HL-60/S4 treated with retinoic acid at 250 ng/mL for 4 days and 3 days (cell line): ENCODE data around the gene TWIST2.

Experiments
- in situ Hi-C: fragments of 300-500 bp; cut with MboI; formaldehyde crosslinking; loops from 2 replicates; pipeline ENCODE4 v1.7.0; 2022; ENCODE audit warnings: low sequenced_read_pairs

TWIST2 gene

DNA sequence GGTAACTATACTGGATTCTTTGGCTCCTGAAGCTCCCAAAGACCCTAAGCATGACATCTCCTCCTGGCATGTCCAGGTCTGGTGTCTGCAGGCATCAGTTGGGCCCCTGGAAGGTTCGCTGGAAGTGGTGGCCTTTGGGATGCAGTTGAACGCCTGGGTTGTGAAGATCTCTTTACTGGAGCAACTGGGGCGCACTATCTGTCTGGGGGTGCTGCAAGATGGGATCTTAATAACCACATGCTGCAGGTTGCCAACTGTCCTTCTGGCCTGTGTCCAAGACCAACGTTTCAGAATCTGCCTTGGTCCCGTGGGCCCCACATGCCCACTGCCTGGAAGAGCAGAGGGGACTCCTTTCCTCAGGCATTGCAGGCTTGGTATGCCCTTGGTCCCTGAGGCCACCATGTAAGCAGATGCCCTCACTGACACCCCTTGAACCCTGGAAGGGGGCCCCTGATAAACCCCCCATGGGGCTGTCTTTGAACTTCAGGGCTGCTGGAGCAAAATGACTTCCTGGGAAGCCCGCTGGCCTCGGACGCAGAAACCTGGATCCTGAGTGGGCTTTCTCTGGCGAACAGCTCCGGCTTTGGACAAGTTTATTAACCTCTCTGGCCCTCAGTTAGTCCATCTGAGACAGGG, 101.9 kb downstream of the TWIST2 start:
- in situ Hi-C loops, result loop anchor here (25.0 kb wide), 1 partner anchor 613 kb away; no protein-coding TSS in a partner anchor

GRCh38 chr2:238950551-238950950, 102.7 kb downstream of the TWIST2 start:
- in situ Hi-C loops, result loop anchor here (25.0 kb wide), 1 partner anchor 613 kb away; no protein-coding TSS in a partner anchor

- in situ Hi-C loops, result loop anchor here (25.0 kb wide), 1 partner anchor 615 kb away; no protein-coding TSS in a partner anchor
Measured at GRCh38 chr2:238952261-238952919, 104.5 kb downstream of the TWIST2 start.

DNA sequence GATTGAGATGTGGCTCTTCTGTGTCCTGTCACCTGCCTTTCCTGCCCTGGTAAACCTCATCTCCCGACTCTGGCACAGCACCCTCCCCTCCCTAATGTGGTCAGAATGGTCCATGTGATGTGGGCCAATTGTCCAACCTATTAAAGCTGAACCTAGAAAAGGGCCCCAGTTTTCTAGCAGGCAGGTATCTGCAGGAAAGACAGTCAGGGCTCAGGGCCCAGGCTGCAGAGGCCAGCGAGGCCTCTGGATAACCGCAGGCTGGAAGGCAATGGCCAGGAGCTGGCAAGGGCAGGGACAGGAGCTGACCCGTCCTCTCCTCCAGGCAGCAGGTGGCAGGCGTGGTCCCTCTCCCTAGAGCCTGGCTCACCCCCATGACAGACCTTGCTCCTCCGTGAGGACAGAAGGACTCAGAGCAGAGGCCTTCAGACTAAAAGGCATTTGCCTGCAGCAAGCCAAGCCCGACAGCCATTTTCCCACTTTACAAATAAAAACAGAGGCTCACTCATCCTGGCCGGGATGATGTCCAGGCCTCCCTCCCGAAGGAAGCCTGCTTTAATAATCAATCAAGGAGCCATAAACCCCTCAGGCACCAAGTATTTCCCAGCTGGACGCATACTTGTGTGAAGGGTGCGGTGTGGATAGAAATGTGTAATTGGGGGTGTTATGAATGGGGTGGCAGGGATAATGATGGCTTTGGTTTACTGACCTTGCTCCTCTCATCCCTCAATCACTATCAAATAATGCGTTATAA, 107.1 kb downstream of the TWIST2 start:
- in situ Hi-C loops, result loop anchor here (25.0 kb wide), 1 partner anchor 618 kb away; no protein-coding TSS in a partner anchor

GRCh38 chr2:238955648-238956531, 108.0 kb downstream of the TWIST2 start:
- in situ Hi-C loops, result loop anchor here (25.0 kb wide), 1 partner anchor 619 kb away; no protein-coding TSS in a partner anchor

DNA sequence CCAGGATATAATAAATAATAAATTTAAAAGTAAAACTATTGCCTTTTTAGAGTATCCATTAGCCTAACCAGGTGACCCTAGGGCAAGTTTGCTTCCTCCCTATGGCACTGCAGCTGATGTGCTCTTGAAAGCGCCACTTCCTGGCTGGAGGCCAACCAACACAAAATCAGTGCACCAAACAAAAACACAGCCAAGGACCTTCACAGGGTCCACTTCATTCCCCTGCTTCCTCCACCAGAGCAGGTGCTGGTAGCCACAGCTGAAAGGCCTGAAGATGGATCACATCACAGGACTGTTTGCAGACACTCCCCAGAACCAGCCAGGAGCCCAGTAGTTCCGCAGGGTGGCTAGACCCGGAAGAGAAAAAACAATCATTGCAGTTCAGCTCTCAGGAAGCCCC, 108.8 kb downstream of the TWIST2 start:
- in situ Hi-C loops, result loop anchor here (25.0 kb wide), 1 partner anchor 619 kb away; no protein-coding TSS in a partner anchor
